BJ (cell line): Measurements from ENCODE around the gene NUDT3. TPM values are rescaled to one million over a fixed set of nuclear protein-coding genes. Genes with fewer than 3 reads are reported as not detected.

Experiments used
- CTCF ChIA-PET: fragments of 350-600 bp; formaldehyde crosslinking; extraction: SDS; loops from one replicate; lab custom pipeline; 2021; ENCODE audit warnings: antibody characterized with exemption, inconsistent platforms; lab: Yijun Ruan, JAX
- POLR2A ChIA-PET: fragments of 300-600 bp; sonication (Branson Sonifier 250); formaldehyde crosslinking; extraction: SDS; loops from one replicate; lab custom pipeline; 2021; ENCODE audit warnings: antibody characterized with exemption; lab: Charles Lee
- DNase-seq: peaks from one replicate; pipeline ENCODE4 v3.0.0-alpha.2; 2011; ENCODE audit warnings: low read depth
- H3K27me3 ChIP-seq: 2 replicates; pipeline ENCODE4 v1.6.0; 2011; ENCODE audit warnings: low read length; ENCODE audit not compliant: control insufficient read depth, insufficient read depth
- H3K36me3 ChIP-seq: 2 replicates; pipeline ENCODE4 v1.5.1; 2011; ENCODE audit warnings: low read length; ENCODE audit not compliant: control insufficient read depth, insufficient read depth
- H3K4me3 ChIP-seq: 2 replicates; pipeline ENCODE4 v1.5.1; 2011; ENCODE audit warnings: low read depth, mild to moderate bottlenecking, control low read depth, low read length
- CTCF ChIP-seq: IDR thresholded peaks from 2 replicates; pipeline ENCODE4 v1.5.1; 2011; ENCODE audit warnings: low read depth, mild to moderate bottlenecking, control low read depth, inconsistent platforms, low read length, moderate library complexity; ENCODE audit not compliant: insufficient read depth
- polyA plus RNA-seq: library from polyadenylated mRNA; depleted of rRNA; stranded (reverse); fragments of >200 nt; gene quantifications from 2 replicates; pipeline ENCODE4 v1.2.3, GENCODE V29; 2011

The NUDT3 gene
- polyA plus RNA-seq, 1 experiment = 9.6 TPM

GRCh38 chr6:34319471-34319885, 73.0 kb downstream of the NUDT3 start:
- Histone ChIP-seq H3K27me3 (no peaks in the 10 kb centered on the region), H3K4me3 (no peak overlapping the region), H3K36me3 (no peaks in the 10 kb centered on the region)
- POLR2A ChIA-PET = no interaction called here
- CTCF ChIA-PET = no interaction called here
- TF ChIP-seq CTCF = no peak
- DNase-seq = no peak

DNA sequence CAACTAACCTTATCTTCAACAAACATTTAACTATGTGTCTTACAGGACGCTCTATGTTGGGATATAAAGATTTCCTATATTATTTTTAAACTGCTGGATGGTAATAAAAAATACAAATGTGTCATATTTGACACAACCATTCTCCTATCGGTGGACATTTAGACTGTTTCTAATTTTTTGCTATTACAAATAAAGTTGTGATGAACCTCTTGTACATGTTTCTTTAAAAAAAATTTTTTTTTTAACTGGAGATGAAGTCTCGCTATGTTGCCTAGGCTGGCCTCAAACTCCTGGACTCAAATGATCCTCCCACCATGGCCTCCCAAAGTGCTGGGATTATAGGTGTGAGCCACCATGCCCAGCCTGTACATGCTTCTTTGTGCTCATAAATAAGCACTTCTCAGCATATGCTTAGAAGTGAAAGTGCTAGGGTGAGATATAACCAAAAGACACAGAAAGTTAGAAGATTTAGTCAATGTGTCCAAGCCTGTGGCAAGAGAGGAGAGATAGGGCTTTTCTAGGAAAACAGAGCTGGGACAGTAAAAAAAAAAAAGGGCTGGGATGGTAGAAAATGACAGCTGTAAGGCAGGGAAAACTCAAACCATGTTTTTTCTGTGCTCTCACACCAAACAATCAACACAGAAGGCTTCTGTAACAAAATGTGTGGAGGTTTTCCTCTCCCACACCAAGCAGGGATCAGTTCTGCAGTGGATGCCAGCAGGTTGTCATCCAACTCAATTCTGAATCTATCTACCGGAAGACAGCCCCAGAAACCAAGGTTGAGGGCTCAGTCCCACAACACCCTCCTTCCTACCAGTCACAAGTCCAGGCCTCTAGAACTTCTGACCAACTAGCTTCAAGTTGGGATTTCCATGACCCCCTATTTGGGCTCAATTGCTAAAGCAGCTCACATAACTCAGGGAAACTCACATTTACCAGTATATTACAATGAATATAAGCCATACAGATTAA, 73.7 kb downstream of the NUDT3 start:
- ChIA-PET CTCF (interaction anchor here (1.8 kb wide), 1 partner anchor 8 kb away, joined by 5 read pairs; no protein-coding TSS in a partner anchor), POLR2A (no interaction called here)
- TF ChIP-seq CTCF = no peak
- no peaks in the 10 kb centered on the region for H3K27me3 ChIP-seq
- no peaks in the 10 kb centered on the region for H3K36me3 ChIP-seq
- no peak for DNase-seq
- H3K4me3 ChIP-seq = no peak overlapping the region

DNA sequence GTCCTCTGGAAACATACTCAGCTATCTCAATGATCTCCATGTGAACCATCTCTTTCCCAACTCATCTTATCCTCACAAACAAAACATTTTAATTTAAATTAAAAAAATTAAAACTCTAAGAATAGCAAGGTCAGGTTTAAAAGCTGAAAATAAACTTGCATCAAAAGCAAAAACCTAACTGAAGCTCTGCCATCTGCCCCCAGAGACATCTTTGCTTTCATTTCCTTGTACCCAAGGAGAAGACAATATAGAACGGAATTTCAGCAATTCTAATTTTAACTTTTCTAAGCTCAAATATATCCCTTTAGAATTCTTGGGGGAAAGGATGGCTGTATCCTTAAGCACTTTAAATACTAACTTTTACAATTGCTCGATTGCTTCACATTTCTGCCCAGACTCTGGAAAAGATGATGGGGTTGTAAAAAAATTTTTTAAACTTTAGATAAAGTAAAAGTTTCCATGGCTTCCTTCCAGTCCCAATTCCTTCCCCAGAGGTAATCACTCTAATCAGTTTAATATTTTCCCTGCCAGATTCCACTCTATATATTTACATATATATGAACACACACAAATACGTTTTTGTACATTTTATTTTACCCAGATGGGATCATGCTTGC, 74.5 kb downstream of the NUDT3 start:
- no peak for TF ChIP-seq CTCF
- no peaks in the 10 kb centered on the region for H3K27me3 ChIP-seq
- no peak overlapping the region for H3K4me3 ChIP-seq
- DNase-seq = no peak
- POLR2A ChIA-PET = no interaction called here
- no peaks in the 10 kb centered on the region for H3K36me3 ChIP-seq
- CTCF ChIA-PET = interaction anchor here (1.8 kb wide), 1 partner anchor 9 kb away, joined by 5 read pairs; no protein-coding TSS in a partner anchor

DNA sequence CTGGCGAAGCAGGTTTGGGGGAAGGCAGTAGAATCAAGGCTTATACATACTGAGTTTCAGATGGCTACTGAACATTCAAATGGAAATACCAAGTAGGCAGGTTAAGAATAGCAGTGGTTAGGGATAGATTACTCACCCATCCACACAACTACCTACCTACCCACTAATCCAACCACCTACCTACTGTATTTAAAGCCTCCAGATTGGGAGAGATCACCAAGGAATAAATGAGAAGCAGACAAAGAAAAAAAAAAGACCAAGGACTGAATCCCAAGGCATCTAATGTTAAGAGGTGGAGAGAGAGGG, 75.3 kb downstream of the NUDT3 start:
- no peak for TF ChIP-seq CTCF

More for the DNA sequence above, 75.3 kb downstream of the NUDT3 start:
- POLR2A ChIA-PET = no interaction called here
- Histone ChIP-seq H3K27me3 (no peaks in the 10 kb centered on the region), H3K36me3 (no peaks in the 10 kb centered on the region), H3K4me3 (no peak overlapping the region)
- no peak for DNase-seq
- CTCF ChIA-PET = interaction anchor here (0.7 to 1.8 kb wide), 2 partner anchors 9 to 15 kb away, joined by 3 to 5 read pairs; no protein-coding TSS in a partner anchor
